Liver (tissue), 9 donors: Measurements from ENCODE around the gene MYO7A. TPM values are rescaled to one million over a fixed set of nuclear protein-coding genes. Genes with fewer than 3 reads are reported as not detected.

Experiments used
- DNase-seq: peaks from one replicate; pipeline ENCODE4 v3.0.0-alpha.2; 2017; ENCODE audit warnings: low spot score
- H3K27ac ChIP-seq, 2 donors: one replicate each; pipeline ENCODE4 v1.7.0; 2013; ENCODE audit warnings: inconsistent platforms in 2 of 2, low read length in 2 of 2, control low read depth in 1 of 2, low read depth in 1 of 2, mild to moderate bottlenecking in 1 of 2
- H3K27me3 ChIP-seq, 4 donors: one replicate each; pipeline versions ENCODE4 v1.6.1 to v1.7.0; 2013; ENCODE audit warnings: low read length in 3 of 4, inconsistent platforms in 1 of 4, mild to moderate bottlenecking in 1 of 4, moderate library complexity in 1 of 4; ENCODE audit not compliant: control insufficient read depth in 4 of 4, insufficient read depth in 4 of 4
- H3K36me3 ChIP-seq, 4 donors: one replicate each; pipeline versions ENCODE4 v1.6.1 to v1.7.0; 2013; ENCODE audit warnings: low read length in 3 of 4, mild to moderate bottlenecking in 3 of 4, low read depth in 1 of 4, moderate library complexity in 1 of 4; ENCODE audit not compliant: control insufficient read depth in 4 of 4, insufficient read depth in 3 of 4
- H3K4me1 ChIP-seq, 4 donors: one replicate each; pipeline versions ENCODE4 v1.6.1 to v1.7.0; 2013; ENCODE audit warnings: low read length in 3 of 4, mild to moderate bottlenecking in 3 of 4, moderate library complexity in 1 of 4; ENCODE audit not compliant: control insufficient read depth in 4 of 4, insufficient read depth in 4 of 4
- H3K4me3 ChIP-seq, 3 donors: one replicate each; pipeline versions ENCODE4 v1.6.1 to v1.7.0; 2013; ENCODE audit warnings: low read length in 3 of 3, control low read depth in 1 of 3, low read depth in 1 of 3, mild to moderate bottlenecking in 1 of 3
- H3K9ac ChIP-seq, 2 donors: one replicate each; pipeline ENCODE4 v1.7.0; 2013; ENCODE audit warnings: low read length in 2 of 2, mild to moderate bottlenecking in 2 of 2, moderate library complexity in 2 of 2, control low read depth in 1 of 2, low read depth in 1 of 2
- H3K9me3 ChIP-seq, 4 donors: one replicate each; pipeline versions ENCODE4 v1.6.1 to v1.7.0; 2013; ENCODE audit warnings: low read length in 3 of 4; ENCODE audit not compliant: control insufficient read depth in 4 of 4
- CTCF ChIP-seq: fragments of 150-350 bp; IDR thresholded peaks from 2 replicates; pipeline ENCODE4 v1.5.1; 2017; ENCODE audit warnings: improper control_type of control experiment, low read depth, low read length; ENCODE audit not compliant: missing input control
- FOXA1 ChIP-seq: IDR thresholded peaks from 2 replicates; pipeline ENCODE4 v1.6.1; 2016; ENCODE audit warnings: antibody characterized with exemption
- GABPA ChIP-seq, 2 donors: IDR thresholded peaks in 1 of 2; conservative IDR thresholded peaks in 1 of 2; 2 replicates each; pipeline ENCODE4 v1.6.1; 2016; ENCODE audit warnings: antibody characterized with exemption in 2 of 2, mild to moderate bottlenecking in 1 of 2, moderate library complexity in 1 of 2
- NR2F2 ChIP-seq: IDR thresholded peaks from 2 replicates; pipeline ENCODE4 v1.6.1; 2016; ENCODE audit warnings: antibody characterized with exemption
- RAD21 ChIP-seq, 2 donors: IDR thresholded peaks; 2 replicates each; pipeline ENCODE4 v1.6.1; 2016; ENCODE audit warnings: antibody characterized with exemption in 2 of 2, mild to moderate bottlenecking in 2 of 2
- REST ChIP-seq: IDR thresholded peaks from 2 replicates; pipeline ENCODE4 v1.6.1; 2016; ENCODE audit warnings: antibody characterized with exemption, mild to moderate bottlenecking
- RXRA ChIP-seq, 2 donors: IDR thresholded peaks; 2 replicates each; pipeline ENCODE4 v1.6.1; 2017 to 2018; ENCODE audit warnings: antibody characterized with exemption in 2 of 2, mild to moderate bottlenecking in 1 of 2
- SP1 ChIP-seq: IDR thresholded peaks from 2 replicates; pipeline ENCODE4 v1.6.1; 2018; ENCODE audit warnings: antibody characterized with exemption, mild to moderate bottlenecking
- YY1 ChIP-seq: IDR thresholded peaks from 2 replicates; pipeline ENCODE4 v1.6.1; 2016; ENCODE audit warnings: antibody characterized with exemption, mild to moderate bottlenecking
- WGBS: extraction: QIAGEN DNeasy Blood & Tissue Kit; methylation state at CpG from one replicate; pipeline ENCODE4 v1.1.7; 2013; 5-methylcytosine and 5-hydroxymethylcytosine counted together
- polyA plus RNA-seq, 2 donors: library from polyadenylated mRNA; stranded (reverse) in 1 of 2; unstranded in 1 of 2; fragments of 200-250 nt in 1 of 2; fragments of >200 nt in 1 of 2; fragmentation: Nextera tagmentation in 1 of 2; extraction: Ambion mirVana in 1 of 2; gene quantifications; one replicate each; pipeline versions ENCODE4 v1.2.1 to v1.2.3, GENCODE V29; 2013 to 2015
- total RNA-seq, 2 donors: library from RNA; depleted of rRNA; stranded (reverse); fragments of >200 nt; gene quantifications; one replicate each; pipeline ENCODE4 v1.2.3, GENCODE V29; 2014
- TF ChIP-seq, protein P1 (sequence below): IDR thresholded peaks from 2 replicates; pipeline ENCODE4 v1.6.1; 2016; ENCODE audit warnings: antibody characterized with exemption
- TF ChIP-seq, protein P2 (sequence below): IDR thresholded peaks from 2 replicates; pipeline ENCODE4 v1.6.1; 2016; ENCODE audit warnings: antibody characterized with exemption
- TF ChIP-seq, protein P3 (sequence below): IDR thresholded peaks from 2 replicates; pipeline ENCODE4 v1.6.1; 2016; ENCODE audit warnings: antibody characterized with exemption
- donor health status: healthy.
- donor health status: healthy.
- donor health status: healthy.
- donor health status: healthy.
- donor health status: healthy.

The MYO7A gene
- total and polyA plus RNA-seq, 4 donors = 7.3 to 33.6 (median 11.3) TPM

DNA sequence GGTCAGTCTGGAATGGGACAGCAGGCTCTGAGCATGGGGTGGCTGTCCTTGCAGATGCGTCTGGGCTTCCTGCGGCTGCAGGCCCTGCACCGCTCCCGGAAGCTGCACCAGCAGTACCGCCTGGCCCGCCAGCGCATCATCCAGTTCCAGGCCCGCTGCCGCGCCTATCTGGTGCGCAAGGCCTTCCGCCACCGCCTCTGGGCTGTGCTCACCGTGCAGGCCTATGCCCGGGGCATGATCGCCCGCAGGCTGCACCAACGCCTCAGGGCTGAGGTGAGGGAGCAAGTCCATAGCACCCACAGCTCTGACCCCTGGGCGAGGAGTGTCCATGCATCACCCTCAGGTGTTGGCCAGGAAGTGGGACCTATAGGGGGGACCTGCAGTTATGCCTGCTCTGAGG is 51.6 kb downstream of the MYO7A start:
- no peak for DNase-seq
- Histone ChIP-seq H3K9me3 (no peaks in the 10 kb centered on the region), H3K27me3 (no peaks in the 10 kb centered on the region), H3K9ac (no peak overlapping the region), H3K27ac (no peak overlapping the region), H3K4me1 (peaks cover 10 to 19% (median 16%) of the 10 kb centered on the region in 4 donors), H3K36me3 (peaks cover 7 to 34% (median 15%) of the 10 kb centered on the region in 4 donors), H3K4me3 (no peak overlapping the region)
- TF ChIP-seq RXRA (IDR thresholded peaks at IDR 0.05) (no peak), RAD21 (IDR thresholded peaks at IDR 0.05) (no peak), SP1 (no peak), YY1 (no peak), CTCF (no peak), GABPA (IDR thresholded peaks at IDR 0.05 in 1 of 2, conservative IDR thresholded peaks at IDR 0.05 in 1 of 2) (no peak), REST (no peak), NR2F2 (no peak), FOXA1 (no peak)
- TF ChIP-seq, protein P1, sequence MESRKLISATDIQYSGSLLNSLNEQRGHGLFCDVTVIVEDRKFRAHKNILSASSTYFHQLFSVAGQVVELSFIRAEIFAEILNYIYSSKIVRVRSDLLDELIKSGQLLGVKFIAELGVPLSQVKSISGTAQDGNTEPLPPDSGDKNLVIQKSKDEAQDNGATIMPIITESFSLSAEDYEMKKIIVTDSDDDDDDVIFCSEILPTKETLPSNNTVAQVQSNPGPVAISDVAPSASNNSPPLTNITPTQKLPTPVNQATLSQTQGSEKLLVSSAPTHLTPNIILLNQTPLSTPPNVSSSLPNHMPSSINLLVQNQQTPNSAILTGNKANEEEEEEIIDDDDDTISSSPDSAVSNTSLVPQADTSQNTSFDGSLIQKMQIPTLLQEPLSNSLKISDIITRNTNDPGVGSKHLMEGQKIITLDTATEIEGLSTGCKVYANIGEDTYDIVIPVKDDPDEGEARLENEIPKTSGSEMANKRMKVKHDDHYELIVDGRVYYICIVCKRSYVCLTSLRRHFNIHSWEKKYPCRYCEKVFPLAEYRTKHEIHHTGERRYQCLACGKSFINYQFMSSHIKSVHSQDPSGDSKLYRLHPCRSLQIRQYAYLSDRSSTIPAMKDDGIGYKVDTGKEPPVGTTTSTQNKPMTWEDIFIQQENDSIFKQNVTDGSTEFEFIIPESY = no peak
- TF ChIP-seq, protein P2, sequence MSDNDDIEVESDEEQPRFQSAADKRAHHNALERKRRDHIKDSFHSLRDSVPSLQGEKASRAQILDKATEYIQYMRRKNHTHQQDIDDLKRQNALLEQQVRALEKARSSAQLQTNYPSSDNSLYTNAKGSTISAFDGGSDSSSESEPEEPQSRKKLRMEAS = no peak
- WGBS = 97% methylated on average over 19 of the region's 19 CpGs

DNA sequence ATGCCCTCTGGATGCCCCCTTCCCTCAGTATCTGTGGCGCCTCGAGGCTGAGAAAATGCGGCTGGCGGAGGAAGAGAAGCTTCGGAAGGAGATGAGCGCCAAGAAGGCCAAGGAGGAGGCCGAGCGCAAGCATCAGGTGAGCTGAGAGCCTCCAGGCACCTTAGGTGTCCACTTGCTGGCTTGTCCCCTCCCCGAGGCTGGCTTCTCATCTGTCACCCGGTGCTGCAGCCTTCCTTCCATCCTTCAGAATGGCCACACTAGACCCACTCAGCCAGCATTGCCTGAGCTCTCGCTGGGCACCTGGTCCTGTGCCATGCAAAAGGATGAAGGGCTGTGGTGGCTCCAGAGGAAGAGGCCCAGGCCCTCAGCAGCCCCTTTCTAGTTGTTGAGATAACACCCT is 52.3 kb downstream of the MYO7A start:
- H3K4me3 ChIP-seq = no peak overlapping the region
- TF ChIP-seq YY1 (no peak), CTCF (no peak), GABPA (IDR thresholded peaks at IDR 0.05 in 1 of 2, conservative IDR thresholded peaks at IDR 0.05 in 1 of 2) (no peak), SP1 (no peak)
- TF ChIP-seq, protein P3, sequence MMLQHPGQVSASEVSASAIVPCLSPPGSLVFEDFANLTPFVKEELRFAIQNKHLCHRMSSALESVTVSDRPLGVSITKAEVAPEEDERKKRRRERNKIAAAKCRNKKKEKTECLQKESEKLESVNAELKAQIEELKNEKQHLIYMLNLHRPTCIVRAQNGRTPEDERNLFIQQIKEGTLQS = no peak
- H3K27me3 ChIP-seq = no peaks in the 10 kb centered on the region
- H3K9ac ChIP-seq = no peak overlapping the region
- peaks cover 10 to 19% (median 16%) of the 10 kb centered on the region in 4 donors for H3K4me1 ChIP-seq
- peaks cover 7 to 35% (median 18%) of the 10 kb centered on the region in 4 donors for H3K36me3 ChIP-seq
- H3K9me3 ChIP-seq = no peaks in the 10 kb centered on the region
- no peak for DNase-seq
- H3K27ac ChIP-seq = no peak overlapping the region
- 87% methylated on average over 11 of the region's 11 CpGs for WGBS
